Hematopoietic multipotent progenitor cell (in vitro differentiated cells): ENCODE measurements around the gene LONRF3. TPM values are rescaled to one million over a fixed set of nuclear protein-coding genes. Genes with fewer than 3 reads are reported as not detected.
"Not testable (repeated sequence)": the region's sequence is repeated elsewhere in the genome, so short reads cannot be mapped to it uniquely, and the experiment has no call there.

ENCODE experiments used
- DNase-seq, 3 donors: peaks; one replicate each; pipeline ENCODE4 v3.0.0-alpha.2; 2011 to 2015; ENCODE audit warnings: low read depth in 2 of 3, low spot score in 2 of 3
- total RNA-seq: library from RNA; depleted of rRNA; stranded (reverse); fragments of >200 nt; gene quantifications from one replicate; pipeline ENCODE4 v1.2.3, GENCODE V29; 2012

Gene LONRF3
- total RNA-seq, 1 donor = 1.3 TPM

DNA sequence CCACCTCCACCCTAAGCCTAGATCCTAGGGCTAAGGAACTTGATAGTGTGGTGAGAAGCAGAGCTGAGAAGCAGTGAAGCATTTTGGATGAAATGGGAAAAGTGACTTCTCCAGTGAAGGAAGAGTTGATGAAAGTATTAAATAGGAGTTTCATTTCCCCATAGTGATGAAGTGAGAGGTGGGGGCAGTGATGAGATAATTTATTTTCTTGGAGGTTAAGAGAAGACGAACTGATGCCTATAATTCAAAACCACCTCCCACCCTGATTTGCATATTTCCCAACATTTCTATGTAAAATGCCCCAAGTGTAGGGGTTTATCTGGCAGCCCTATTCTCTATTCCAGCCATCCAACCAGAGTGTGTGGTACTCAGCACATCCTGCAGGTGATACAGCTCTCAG, 6.3 kb downstream of the LONRF3 start:
- no peak for DNase-seq

DNA sequence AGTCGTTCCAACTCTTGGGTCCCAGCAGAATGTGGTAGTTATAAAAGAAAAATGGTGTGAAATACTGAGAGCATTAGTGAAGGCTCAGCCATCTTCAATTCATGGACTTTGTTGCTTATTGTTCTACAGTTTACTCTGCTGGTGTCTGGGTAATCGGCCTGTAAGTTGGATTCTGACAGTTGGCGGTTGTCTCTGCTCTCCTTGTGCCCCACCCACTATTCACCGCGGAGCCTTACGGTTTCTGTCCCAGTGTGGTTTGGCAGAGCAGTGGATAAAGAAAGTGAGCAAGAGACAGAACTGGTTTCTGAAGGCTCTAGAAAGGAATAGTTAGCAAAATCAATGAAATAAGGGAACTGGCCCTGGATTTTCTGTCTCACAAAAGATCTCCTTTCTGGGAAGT, 9.1 kb downstream of the LONRF3 start:
- no peak for DNase-seq

DNA sequence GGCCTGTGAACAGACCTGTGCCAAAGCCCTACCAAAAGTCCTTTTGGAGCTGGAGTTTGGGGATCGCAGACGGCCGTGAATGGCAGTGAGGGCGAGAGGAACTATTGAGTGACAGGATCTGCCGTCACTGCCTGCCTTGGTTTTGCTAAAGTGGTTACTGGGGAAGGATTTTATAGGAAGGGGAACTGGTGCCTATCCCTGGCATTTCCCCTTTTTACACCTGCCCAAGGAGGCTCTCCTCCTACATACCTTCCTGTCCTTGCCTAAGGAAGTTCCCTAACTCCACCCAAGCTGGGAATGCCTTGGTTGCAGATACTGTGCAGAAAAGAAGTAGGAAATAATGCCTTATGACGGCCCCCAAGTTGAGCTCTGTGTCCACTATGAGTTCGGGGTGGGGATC, 14.5 kb downstream of the LONRF3 start:
- DNase-seq = no peak

DNA sequence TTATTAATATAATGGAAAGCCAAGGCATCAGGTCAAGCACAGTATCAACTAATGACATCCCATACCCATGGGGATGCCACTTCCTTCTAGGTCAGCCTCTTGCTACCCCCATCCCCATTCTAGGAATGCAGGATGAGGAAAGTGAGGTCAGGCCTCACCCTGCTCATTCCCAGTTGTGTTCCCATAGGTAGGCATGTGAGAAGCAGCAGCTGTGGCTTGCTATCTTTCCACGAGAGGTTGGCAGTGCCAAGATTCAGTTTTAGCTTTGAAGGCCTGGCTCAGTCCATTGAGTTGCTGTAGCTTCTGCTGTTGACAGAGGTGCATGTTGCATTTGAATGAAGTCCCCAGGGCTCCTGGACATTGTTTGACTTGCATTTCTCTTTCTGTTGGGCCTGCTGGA, 15.5 kb downstream of the LONRF3 start:
- DNase-seq = no peak

DNA sequence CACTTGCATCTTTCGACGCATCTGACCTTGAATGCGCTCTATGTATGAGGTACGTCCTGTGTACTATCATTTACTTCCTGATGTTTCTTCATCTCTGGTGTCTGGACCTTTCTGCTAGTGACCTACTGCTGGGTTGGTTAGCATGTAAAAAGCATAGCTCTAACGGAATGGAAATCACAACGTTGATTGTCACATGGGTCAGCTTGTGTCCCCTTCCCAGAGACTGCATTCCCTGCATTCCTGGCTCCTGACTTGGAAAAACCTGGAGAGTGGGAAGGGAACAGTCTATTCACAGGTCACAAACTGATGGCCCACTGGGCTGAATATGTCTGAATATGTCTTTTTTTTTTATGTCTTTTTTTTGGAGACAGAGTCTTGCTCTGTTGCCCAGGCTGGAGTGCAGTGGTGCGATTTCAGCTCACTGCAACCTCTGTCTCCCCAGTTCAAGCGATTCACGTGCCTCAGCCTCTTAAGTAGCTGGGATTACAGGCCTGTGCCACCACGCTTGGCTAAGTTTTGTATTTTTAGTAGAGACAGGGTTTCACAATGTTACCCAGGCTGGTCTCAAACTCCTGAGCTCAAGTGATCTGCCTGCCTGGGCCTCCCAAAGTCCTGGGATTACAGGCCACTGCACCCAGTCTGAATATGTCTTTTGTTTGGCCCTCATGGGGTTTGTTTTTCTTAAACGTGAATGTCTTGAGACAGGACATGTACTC, 16.3 kb downstream of the LONRF3 start:
- no peak for DNase-seq

DNA sequence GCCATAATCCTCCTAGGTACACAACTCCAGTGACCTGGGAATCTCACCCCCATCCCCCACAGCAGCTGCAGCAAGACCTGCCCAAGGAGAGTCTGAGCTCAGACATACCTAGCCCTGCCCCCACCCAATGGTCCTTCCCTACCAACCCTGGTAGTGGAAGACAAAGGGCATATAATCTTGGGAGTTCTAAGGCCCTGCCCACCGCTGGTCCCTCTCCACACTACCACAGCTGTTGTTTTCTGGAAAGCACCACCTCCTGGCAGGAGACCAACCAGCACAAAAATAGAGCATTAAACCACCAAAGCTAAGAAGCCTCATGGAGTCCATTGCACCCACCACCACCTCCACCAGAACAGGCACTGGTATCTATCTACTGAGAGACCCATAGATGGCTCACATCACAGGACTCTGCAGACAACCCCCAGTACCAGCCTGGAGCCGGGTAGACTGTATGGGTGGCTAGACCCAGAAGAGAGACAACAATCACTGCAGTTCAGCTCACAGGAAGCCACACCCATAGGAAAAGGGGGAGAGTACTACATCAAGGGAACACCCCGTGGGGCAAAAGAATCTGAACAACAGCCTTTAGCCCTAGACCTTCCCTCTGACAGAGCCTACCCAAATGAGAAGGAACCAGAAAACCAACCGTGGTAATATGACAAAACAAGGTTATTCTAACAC, 18.2 kb downstream of the LONRF3 start:
- not testable (repeated sequence) for DNase-seq

DNA sequence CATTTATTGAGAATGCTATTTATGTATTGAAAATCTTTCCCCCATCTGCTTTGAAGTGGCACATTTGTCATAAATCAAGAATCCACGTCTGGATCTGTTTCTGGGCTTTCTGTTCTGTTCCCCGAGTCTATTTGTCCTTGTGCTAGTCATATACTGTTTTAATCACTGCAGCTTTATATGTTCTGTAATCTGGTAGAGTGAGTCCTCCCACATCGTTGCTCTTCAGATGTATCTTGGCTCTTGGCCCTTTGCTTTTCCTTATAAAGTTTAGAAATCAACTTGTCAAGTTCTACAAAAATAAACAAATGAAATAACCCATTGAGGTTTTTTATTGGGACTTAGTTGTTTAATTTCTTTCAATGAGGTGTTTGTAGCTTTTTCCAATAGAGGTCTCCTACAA, 29.0 kb downstream of the LONRF3 start:
- DNase-seq = no peak

DNA sequence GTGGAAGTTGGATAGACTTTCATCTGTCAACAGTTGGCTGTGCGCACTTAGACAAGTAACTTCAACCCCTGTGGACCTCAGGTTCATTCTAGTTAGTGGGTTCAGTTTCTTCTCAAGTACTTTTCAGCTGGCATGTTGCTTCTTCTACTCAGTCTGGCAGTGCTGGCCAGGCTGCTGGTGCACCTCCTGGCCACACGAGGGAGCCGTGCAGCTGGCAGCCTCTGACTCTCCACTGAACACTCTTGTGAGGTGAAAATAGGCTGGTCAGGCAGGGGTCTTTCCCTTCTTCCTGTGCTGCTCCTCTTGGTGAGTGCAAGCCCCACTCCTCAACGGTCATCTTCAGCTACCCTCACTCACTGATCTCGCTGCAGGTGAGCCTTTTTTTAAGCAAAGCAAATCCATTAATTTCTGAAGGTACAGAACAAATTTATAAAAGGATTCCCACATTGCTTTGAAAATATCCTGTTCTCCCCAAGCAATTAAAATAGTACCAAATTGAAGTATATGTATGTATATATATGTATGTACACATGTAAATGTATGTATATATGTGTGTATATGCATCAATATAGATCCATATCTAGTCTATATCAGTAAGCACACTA, 30.6 kb downstream of the LONRF3 start:
- DNase-seq = peak in 2 of 3 donors; percentile 9 to 40

DNA sequence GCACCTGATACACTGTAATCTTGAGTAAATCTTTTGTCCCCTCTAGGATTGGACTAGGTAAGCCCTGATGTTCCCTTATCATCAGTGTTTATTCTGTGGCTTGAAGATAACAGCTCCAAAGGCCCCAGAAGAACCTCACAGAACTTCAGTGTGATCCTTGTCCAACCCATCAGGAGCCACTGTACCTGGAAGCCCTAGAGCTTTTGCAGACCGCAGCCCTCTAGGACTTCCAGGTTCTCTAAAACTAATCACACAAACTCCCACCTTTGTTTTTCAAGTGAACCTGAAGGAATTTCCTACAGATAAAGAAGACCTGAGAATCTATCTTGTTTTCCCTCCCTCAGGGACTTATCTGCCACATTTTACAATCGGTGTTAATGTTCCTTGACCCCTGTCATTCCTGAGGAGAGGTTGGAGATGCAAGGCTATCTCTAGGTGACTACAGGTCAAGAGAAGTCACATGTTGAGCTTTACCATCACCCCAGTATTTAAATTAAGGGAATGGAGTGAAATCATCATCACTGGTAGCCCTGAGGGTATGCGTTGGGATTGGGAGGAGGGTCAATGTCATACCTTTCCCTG, 32.9 kb downstream of the LONRF3 start:
- DNase-seq = no peak

DNA sequence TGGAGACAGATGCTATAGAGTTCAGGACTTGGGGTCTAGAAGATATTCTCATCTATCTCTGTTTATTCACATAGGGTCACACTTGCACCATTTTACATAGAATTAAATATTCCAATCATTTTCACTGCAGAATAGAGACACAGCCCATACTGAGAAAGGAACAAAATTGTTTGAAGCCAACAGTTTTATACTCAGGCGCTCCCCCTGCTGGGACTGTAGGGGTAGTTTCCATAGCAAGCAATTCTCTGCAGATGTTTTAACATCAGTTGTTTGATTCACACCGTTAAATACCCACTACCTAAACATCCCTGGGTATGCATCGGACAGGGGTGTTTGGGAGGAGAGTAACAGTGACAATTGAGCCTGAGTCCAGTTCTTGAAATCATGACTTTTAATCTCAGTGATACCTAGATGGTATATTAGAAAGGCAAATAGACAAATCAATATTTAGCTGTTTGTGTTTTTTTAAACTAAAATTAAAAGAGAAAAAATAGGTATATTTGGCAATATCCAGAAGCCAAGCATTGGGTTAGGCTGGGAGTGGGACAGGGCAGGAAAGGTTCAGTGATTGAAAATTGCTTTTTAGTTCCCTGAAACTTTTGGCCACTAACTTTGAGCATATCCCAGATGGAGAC, 33.8 kb downstream of the LONRF3 start:
- peak in 2 of 3 donors; percentile 4 to 53 for DNase-seq

DNA sequence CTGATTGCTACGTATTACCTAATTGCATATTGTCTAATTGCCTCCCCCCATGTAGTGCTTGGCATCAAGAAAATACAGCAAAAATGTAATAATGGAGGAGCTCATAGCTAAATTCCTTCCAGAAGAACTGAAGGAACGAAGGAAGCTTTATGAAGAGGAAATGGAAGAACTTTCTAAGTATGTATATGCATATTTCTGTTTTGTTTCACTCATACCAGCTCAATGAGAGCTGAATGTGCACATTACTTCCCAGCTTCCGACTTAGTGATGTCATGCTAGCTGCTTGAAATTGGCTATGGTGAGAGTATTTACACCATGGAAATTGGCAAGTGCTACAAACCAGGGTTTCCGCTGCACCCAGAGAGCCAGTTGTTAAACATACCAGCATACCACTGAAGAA, 34.7 kb downstream of the LONRF3 start:
- no peak for DNase-seq

DNA sequence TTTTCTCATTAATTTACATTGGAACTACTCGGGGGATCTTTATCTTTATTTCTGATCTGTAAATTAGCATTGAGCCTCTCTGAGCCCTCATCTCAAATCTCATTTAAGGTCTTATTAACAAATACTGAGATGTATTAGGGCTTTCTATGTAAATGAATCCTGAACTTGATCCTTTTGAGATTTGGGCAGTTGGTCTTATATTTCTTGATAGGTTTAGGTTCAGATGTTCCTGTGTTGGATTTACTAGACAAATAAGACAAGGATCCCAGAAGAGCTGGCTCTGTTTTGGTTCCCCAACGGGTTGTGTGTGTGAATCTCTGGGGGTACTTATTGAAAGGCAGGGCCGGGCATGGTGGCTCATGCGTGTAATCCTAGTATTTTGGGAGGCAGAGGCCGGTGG, 36.1 kb downstream of the LONRF3 start:
- DNase-seq = no peak

DNA sequence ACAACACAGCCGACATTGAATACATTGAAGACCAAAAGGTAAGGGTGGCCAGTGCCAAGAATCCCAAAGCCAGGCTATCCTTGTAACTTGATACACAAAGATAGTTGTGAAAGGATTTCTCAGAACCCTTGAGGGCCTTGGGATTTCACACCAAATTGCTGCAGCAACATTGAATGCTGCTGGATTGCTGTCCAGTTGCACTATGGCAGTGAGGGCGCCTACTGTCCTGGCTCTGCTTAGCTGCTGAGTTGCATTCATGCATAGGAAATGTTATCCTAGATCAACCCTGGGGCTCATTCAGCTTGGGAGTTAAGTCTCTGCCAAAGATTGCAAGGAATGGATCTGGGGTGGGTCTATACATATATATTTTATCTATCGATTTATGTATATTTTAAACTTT, 38.7 kb downstream of the LONRF3 start:
- no peak for DNase-seq

DNA sequence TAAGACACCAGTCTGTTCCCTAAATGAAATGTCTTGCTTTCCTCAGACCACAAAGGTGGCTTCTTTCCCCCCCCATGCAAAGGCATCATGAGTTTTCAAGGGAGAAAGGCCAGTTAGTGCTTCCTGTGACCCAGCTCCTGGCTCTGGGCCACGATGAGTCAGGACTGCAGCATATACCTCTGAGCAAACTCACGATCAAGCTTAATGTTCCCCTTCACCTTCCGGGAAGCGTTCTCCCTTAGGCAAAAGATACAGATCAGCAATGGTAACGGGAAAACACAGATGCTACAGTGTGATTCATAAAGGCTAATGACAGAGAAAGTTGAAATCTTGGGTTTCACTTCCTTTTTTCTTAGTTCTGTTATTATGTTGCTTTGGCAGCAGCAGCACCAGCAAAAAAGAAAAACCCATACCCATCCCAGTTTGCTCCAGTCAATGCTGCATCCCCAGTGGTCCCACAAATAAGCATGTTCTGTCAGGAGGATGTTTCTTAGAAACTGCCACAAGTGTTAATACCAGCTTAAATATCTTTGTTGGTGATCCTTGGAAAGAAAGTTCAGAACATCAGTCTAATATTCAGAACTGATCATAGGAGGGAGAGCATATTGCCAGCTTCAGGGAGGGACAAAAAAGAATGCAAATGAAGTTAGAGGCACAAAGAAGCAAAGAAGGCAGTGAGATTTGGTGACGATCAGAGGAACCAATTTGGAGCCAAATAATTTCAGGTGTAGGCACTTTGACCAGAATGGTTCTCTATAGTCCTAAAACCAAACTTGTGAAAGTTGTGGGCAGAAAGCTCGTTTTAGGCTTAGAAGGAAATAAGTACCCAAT, 41.2 kb downstream of the LONRF3 start:
- DNase-seq = peak in 2 of 3 donors; percentile 76 to 78

DNA sequence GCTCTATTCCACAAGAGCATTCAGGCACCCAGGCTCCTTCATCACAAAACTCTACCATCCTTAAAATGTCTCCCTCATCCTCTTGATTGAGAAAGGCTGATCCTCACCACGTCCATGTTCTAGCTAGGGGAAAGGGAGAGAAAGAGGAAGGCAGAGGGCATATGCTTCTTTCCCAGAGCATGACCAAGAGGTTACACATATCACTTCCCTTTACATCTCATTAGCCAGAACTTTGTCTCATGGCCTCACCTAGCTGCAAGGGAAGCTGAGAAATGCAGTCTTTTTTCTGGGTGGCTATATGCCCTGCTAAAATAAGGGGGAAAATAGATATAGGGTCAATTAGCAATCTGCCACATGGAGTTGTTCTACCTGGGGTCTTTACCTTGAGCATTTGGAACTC, 42.7 kb downstream of the LONRF3 start:
- no peak for DNase-seq

DNA sequence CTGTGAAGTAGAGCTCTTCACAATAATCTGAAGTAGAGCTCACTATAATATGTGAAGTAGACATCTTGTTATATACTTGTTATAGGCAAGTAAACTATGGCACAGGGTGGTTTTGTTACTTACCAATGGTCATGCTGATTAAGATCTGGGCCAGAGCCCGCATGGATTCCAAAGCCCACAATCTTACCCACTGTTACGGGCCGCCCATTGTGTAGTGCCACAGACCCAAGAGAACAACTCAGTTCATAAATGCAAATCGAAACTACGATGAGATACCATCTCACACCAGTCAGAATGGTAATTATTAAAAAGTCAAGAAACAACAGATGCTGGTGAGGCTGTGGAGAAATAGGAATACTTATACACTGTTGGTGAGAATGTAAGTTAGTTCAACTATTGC, 51.5 kb downstream of the LONRF3 start:
- DNase-seq = no peak

DNA sequence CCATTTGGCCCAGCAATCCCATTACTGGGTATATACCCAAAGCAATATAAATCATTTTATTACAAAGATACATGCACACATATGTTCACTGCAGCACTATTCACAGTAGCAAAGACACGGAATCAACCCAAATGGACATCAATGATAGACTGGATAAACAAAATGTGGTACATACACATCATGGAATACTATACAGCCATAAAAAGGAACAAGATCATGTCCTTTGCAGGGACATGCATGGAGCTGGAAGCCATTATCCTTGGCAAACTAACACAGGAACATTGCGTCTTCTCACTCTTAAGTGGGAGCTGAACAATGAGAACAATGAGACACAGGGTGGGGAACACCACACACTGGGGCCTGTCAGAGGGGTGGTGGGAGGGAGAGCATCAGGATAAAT, 51.9 kb downstream of the LONRF3 start:
- not testable (repeated sequence) for DNase-seq

DNA sequence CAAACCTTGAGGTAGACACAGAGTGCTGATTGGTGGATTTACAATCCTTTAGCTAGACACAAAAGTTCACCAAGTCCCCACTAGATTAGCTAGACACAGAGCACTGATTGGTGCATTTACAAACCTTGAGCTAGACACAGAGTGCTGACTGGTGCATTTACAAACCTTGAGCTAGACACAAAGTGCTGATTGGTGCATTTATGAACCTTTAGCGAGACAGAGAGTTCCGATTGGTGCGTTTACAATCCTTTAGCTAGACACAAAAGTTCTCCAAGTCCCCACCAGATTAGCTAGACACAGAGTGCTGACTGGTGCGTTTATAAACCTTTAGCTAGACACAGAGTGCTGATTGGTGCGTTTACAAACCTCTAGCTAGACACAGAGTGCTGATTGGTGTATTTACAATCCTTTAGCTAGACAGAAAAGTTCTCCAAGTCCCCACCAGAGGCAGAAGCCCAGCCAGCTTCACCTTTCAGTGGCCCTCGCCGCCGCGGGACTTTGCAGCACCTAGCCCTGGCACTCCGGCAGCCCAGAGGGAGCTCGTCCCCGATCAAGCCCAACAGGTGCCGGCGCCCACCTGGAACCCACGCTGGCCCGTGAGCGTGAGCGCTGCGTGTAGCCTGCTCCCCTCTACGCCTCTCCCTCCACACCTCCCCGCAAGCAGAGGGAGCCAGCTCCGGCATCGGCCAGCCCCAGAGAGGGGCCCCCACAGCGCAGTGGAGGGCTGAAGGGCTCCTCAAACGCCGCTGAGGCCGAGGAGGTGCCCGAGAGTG, 53.7 kb downstream of the LONRF3 start:
- not testable (repeated sequence) for DNase-seq

DNA sequence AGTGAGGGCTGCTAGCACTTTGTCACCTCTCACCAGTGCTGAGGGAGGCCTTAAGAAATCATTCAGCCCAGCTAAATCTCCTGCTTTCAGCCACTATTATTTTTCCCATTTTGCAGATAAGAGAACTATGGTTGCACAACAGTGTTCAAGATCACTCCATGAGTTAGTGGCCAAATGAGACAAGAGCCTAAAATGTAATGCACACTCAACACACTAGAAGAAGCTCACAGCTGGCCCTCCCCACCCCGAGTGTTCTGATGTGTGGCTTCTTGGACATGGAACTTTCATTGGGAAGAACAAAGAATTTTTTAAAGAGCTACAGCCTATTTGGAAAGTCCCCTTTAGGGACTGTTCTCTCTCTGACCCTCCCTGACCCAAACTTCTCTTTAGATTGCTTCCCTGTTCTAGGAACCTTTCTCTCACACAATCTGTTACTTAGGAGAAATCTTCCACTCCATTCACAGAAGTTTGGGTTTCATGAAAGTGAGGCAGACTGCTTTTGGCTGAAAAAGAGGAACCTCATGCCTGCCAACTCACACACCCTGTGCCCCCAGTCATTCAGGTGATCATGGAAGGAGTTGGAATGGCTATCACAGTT, 54.4 kb downstream of the LONRF3 start:
- peak in 1 of 3 donors; percentile 16 for DNase-seq
